ENCODE results near the gene DHX35. TPM values are rescaled to one million over a fixed set of nuclear protein-coding genes. Genes with fewer than 3 reads are reported as not detected.
A peak's percentile ranks its signal among the peaks of the same experiment; 100 is the strongest.

Gene DHX35
- polyA plus RNA-seq, 3 donors = 1.6 to 11.2 (median 2.7) TPM

- intact Hi-C loops (cut with micrococcal nuclease) = loop anchor here in 1 of 2 donors (10.0 kb wide), 1 partner anchor 112 kb away; no protein-coding TSS in a partner anchor
- Mint-ChIP-seq H3K27me3 (ENCODE audit: low read depth in 3 of 3) (peaks cover 0 to 1% (median 0%) of the 10 kb centered on the region in 3 donors), H3K27ac (peak overlapping the region in 3 of 7 donors; percentile 34 to 74 (median 68)), H3K4me3 (no peak overlapping the region), H3K36me3 (peaks cover 10 to 33% of the 10 kb centered on the region in 2 donors), H3K9me3 (no peaks in the 10 kb centered on the region), H3K4me1 (peaks cover 42% of the 10 kb centered on the region)
- Histone ChIP-seq H3K4me3 (replicated peaks in 1 of 3; ENCODE audit: low read depth in 2 of 3, low read length in 3 of 3) (no peak overlapping the region), H3K79me2 (ENCODE audit: insufficient read depth, low read length) (peaks cover 100% of the 10 kb centered on the region), H4K20me1 (ENCODE audit: insufficient read depth, low read length) (no peaks in the 10 kb centered on the region), H3K9ac (ENCODE audit: insufficient read depth, low read length, poor library complexity, severe bottlenecking) (no peak overlapping the region), H3K27me3 (ENCODE audit: control insufficient read depth in 2 of 2, insufficient read depth in 2 of 2, low read length in 2 of 2) (no peaks in the 10 kb centered on the region), H3K27ac (ENCODE audit: low read depth in 1 of 2, low read length in 2 of 2) (peak overlapping the region in 1 of 2 donors; percentile 6), H3K36me3 (replicated peaks in 1 of 2; ENCODE audit: control insufficient read depth in 1 of 2, insufficient read depth in 2 of 2, low read length in 2 of 2) (peaks cover 0 to 27% of the 10 kb centered on the region in 2 donors), H3K4me1 (ENCODE audit: control insufficient read depth in 1 of 2, insufficient read depth in 2 of 2, low read length in 2 of 2) (peaks cover 12% of the 10 kb centered on the region in 2 donors), H3K4me2 (replicated peaks; ENCODE audit: extremely low read depth, low read length, poor library complexity, severe bottlenecking) (no peak overlapping the region), H2AFZ (ENCODE audit: insufficient read depth, low read depth, low read length, poor library complexity, severe bottlenecking) (no peak overlapping the region), H3K9me3 (replicated peaks in 1 of 2; ENCODE audit: control insufficient read depth in 1 of 2, insufficient read depth in 1 of 2, low read length in 2 of 2) (no peaks in the 10 kb centered on the region)
- 74% methylated on average over 7 of the region's 9 CpGs for WGBS (ENCODE audit: insufficient coverage)
- DNase-seq = no peak
- no peak for TF ChIP-seq CTCF (IDR thresholded peaks at IDR 0.05)
Observed at GRCh38 chr20:38932457-38933120, 29.6 kb upstream of the DHX35 start.

- intact Hi-C loops (cut with micrococcal nuclease) = loop anchor here in 1 of 2 donors (10.0 kb wide), 1 partner anchor 110 kb away; no protein-coding TSS in a partner anchor
- Histone ChIP-seq H2AFZ (ENCODE audit: insufficient read depth, low read depth, low read length, poor library complexity, severe bottlenecking) (no peak overlapping the region), H3K9ac (ENCODE audit: insufficient read depth, low read length, poor library complexity, severe bottlenecking) (no peak overlapping the region), H3K27ac (ENCODE audit: low read depth in 1 of 2, low read length in 2 of 2) (no peak overlapping the region), H3K79me2 (ENCODE audit: insufficient read depth, low read length) (peaks cover 100% of the 10 kb centered on the region), H3K36me3 (replicated peaks in 1 of 2; ENCODE audit: control insufficient read depth in 1 of 2, insufficient read depth in 2 of 2, low read length in 2 of 2) (peaks cover 8 to 46% of the 10 kb centered on the region in 2 donors), H4K20me1 (ENCODE audit: insufficient read depth, low read length) (no peaks in the 10 kb centered on the region), H3K4me2 (replicated peaks; ENCODE audit: extremely low read depth, low read length, poor library complexity, severe bottlenecking) (no peak overlapping the region), H3K27me3 (ENCODE audit: control insufficient read depth in 2 of 2, insufficient read depth in 2 of 2, low read length in 2 of 2) (no peaks in the 10 kb centered on the region), H3K9me3 (replicated peaks in 1 of 2; ENCODE audit: control insufficient read depth in 1 of 2, insufficient read depth in 1 of 2, low read length in 2 of 2) (no peaks in the 10 kb centered on the region), H3K4me3 (replicated peaks in 1 of 3; ENCODE audit: low read depth in 2 of 3, low read length in 3 of 3) (no peak overlapping the region), H3K4me1 (ENCODE audit: control insufficient read depth in 1 of 2, insufficient read depth in 2 of 2, low read length in 2 of 2) (no peaks in the 10 kb centered on the region)
- Mint-ChIP-seq H3K4me3 (no peak overlapping the region), H3K27me3 (ENCODE audit: low read depth in 3 of 3) (peaks cover 0 to 1% (median 0%) of the 10 kb centered on the region in 3 donors), H3K4me1 (peaks cover 25% of the 10 kb centered on the region), H3K9me3 (no peaks in the 10 kb centered on the region), H3K36me3 (peaks cover 21 to 50% of the 10 kb centered on the region in 2 donors), H3K27ac (no peak overlapping the region)
- TF ChIP-seq CTCF (IDR thresholded peaks at IDR 0.05) = no peak
- no peak for DNase-seq
- no CpG with 5 or more reads among the region's 5 CpGs for WGBS (ENCODE audit: insufficient coverage)
Observed at GRCh38 chr20:38934530-38934929, 27.6 kb upstream of the DHX35 start.

Measured in CD14-positive monocyte (primary cell).